Measurements from ENCODE around the gene PROX2. TPM values are rescaled to one million over a fixed set of nuclear protein-coding genes. Genes with fewer than 3 reads are reported as not detected.

The PROX2 gene
- total RNA-seq, 2 donors from 2014 or later = 0.56 to 1.5 TPM

DNA sequence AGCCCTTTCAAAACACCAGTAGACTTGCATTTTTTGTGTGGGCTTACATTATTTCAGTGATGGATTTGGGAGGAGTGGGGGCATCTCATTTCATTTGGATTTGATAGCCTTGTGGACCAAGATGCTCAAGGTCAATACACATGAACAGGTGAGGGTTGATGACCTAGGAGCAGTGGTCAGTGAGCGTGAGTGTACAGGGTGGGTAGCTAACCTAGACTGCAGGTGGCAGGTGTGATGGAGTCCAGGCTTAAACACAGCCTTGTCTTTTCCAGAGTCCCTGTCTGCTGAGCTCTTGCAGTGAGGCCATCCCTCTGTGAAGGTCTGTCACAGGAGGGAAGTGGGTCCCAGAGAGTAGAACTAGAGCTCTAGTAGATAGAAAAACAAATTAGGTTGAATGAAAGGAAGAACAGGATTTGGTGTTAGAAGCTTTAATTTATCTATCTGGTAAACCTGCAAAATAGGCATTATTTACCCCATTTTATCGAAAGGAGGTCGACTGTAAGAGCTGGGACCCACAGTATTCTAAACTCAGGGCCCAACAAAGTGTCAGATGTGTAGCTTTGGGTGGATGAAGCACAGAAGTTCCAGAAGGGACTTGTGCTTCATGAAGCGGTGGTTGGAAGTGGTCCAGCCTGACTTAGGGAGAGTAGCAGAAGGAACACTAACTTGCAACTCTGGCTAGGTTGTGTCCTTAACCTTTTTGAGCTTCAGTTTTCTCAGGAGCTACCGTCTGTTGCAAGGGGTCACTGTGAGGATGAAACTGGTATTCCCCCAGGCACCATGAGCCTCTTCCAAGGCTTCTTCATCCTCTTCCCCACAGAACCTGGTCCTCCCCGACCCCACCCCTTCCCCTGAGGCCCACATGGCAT, 28.9 kb upstream of the PROX2 start:
- no peak for ATAC-seq
- H3K36me3 Mint-ChIP-seq = peaks cover 5% of the 10 kb centered on the region

GRCh38 chr14:74902941-74903705, 27.2 kb upstream of the PROX2 start:
- H3K36me3 Mint-ChIP-seq = peaks cover 18% of the 10 kb centered on the region
- no peaks in the 10 kb centered on the region for H3K9me3 Mint-ChIP-seq
- H3K4me1 Mint-ChIP-seq (ENCODE audit: low read depth in 2 of 2) = peaks cover 0 to 10% of the 10 kb centered on the region in 2 donors
- ATAC-seq = no peak
- DNase-seq (ENCODE audit: low spot score) = no peak
- H3K27ac Mint-ChIP-seq = peak overlapping the region in 1 of 2 donors; percentile 20
- H3K4me3 Mint-ChIP-seq = no peak overlapping the region
- no peaks in the 10 kb centered on the region for H3K27me3 Mint-ChIP-seq

More for the DNA sequence above, 28.9 kb upstream of the PROX2 start:
- Mint-ChIP-seq H3K4me3 (no peak overlapping the region), H3K27me3 (no peaks in the 10 kb centered on the region), H3K27ac (peak overlapping the region; percentile 28 to 33), H3K9me3 (no peaks in the 10 kb centered on the region), H3K4me1 (ENCODE audit: low read depth in 2 of 2) (peaks cover 0 to 10% of the 10 kb centered on the region in 2 donors)
- DNase-seq (ENCODE audit: low spot score) = no peak

- DNase-seq (ENCODE audit: low spot score) (no peak), ATAC-seq (no peak)
- peaks cover 46% of the 10 kb centered on the region for H3K36me3 Mint-ChIP-seq
- no peaks in the 10 kb centered on the region for H3K27me3 Mint-ChIP-seq
- no peak overlapping the region for H3K4me3 Mint-ChIP-seq
- no peak overlapping the region for H3K27ac Mint-ChIP-seq
- H3K4me1 Mint-ChIP-seq (ENCODE audit: low read depth in 2 of 2) = peaks cover 0 to 6% of the 10 kb centered on the region in 2 donors
- H3K9me3 Mint-ChIP-seq = no peaks in the 10 kb centered on the region
These were observed 22.7 kb upstream of the PROX2 start for GRCh38 chr14:74898694-74899093.

GRCh38 chr14:74898083-74898482, 22.1 kb upstream of the PROX2 start:
- H3K4me3 Mint-ChIP-seq = no peak overlapping the region
- no peak overlapping the region for H3K27ac Mint-ChIP-seq
- DNase-seq (ENCODE audit: low spot score) (no peak), ATAC-seq (no peak)
- no peaks in the 10 kb centered on the region for H3K27me3 Mint-ChIP-seq
- peaks cover 47% of the 10 kb centered on the region for H3K36me3 Mint-ChIP-seq
- H3K9me3 Mint-ChIP-seq = no peaks in the 10 kb centered on the region
- peaks cover 0 to 6% of the 10 kb centered on the region in 2 donors for H3K4me1 Mint-ChIP-seq (ENCODE audit: low read depth in 2 of 2)

- H3K4me1 Mint-ChIP-seq (ENCODE audit: low read depth in 2 of 2) = peaks cover 0 to 6% of the 10 kb centered on the region in 2 donors
- peaks cover 47% of the 10 kb centered on the region for H3K36me3 Mint-ChIP-seq
- no peaks in the 10 kb centered on the region for H3K9me3 Mint-ChIP-seq
- no peak overlapping the region for H3K27ac Mint-ChIP-seq
- no peak for DNase-seq (ENCODE audit: low spot score)
- no peak for ATAC-seq
- H3K4me3 Mint-ChIP-seq = no peak overlapping the region
- H3K27me3 Mint-ChIP-seq = no peaks in the 10 kb centered on the region
These were observed 21.7 kb upstream of the PROX2 start for GRCh38 chr14:74897642-74898041.

DNA sequence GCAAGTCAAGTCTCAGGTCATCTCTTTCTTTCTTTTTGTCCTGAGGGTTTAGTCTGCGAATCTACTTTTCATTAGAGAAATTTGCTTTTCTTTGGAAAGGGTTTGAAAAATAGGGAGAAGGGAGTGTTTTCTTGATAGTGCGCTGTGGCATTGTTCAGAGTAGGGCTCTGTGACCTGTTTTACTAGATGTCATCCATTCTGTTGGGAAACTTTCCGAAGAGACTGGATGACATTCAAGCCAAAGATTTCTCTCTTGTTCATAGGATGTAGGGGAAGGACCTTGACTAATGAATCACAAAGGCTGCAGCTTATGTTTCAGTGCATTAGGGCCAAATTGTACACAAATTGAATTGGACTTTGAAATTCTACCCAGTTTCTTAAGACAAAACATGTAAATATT, 20.5 kb upstream of the PROX2 start:
- peak overlapping the region in 1 of 2 donors; percentile 2 for H3K27ac Mint-ChIP-seq
- ATAC-seq (no peak), DNase-seq (ENCODE audit: low spot score) (no peak)
- peaks cover 47% of the 10 kb centered on the region for H3K36me3 Mint-ChIP-seq
- H3K4me3 Mint-ChIP-seq = no peak overlapping the region
- no peaks in the 10 kb centered on the region for H3K27me3 Mint-ChIP-seq
- H3K9me3 Mint-ChIP-seq = no peaks in the 10 kb centered on the region
- H3K4me1 Mint-ChIP-seq (ENCODE audit: low read depth in 2 of 2) = peaks cover 0 to 6% of the 10 kb centered on the region in 2 donors

DNA sequence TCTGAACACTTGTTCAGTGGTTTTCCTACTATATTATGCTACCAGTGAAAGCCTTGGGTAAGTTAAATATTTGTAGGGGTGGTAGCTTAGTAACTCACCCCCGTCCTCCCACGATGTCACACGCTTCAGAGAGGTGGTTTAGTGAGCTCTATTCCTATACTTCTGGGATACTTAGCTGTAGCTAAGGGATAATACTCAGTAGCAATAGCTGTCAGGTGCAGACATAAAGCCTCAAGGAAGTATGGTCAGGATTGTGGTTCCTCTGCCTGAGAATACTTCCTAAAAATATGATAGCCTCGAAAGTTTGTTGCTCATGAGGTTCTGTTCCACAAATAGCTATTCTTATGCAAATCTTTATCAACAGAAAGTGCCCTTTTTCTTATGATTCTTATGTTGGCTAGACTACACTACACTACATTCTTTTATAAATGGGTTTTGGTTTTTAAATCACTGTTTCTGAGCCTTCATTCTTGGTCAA, 17.7 kb upstream of the PROX2 start:
- no peaks in the 10 kb centered on the region for H3K27me3 Mint-ChIP-seq
- H3K36me3 Mint-ChIP-seq = peaks cover 30% of the 10 kb centered on the region
- peaks cover 3 to 12% of the 10 kb centered on the region in 2 donors for H3K4me1 Mint-ChIP-seq (ENCODE audit: low read depth in 2 of 2)
- H3K9me3 Mint-ChIP-seq = no peaks in the 10 kb centered on the region
- ATAC-seq = no peak
- H3K27ac Mint-ChIP-seq = no peak overlapping the region
- DNase-seq (ENCODE audit: low spot score) = no peak
- no peak overlapping the region for H3K4me3 Mint-ChIP-seq

DNA sequence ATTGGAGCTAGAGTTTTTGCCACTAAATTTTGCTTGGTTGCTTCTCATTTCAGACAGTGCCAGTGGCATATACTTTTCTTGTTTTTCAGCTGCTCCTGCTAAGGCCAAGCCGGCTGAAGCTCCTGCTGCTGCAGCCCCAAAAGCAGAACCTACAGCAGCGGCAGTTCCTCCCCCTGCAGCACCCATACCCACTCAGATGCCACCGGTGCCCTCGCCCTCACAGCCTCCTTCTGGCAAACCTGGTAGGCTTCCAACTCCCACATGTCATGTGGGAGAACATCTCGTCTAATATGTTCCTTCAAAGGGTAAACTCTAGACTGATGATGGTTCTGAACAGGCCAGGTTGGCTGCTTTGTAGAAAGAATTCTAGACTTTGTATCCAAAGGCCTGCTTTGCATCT, 16.8 kb upstream of the PROX2 start:
- Mint-ChIP-seq H3K9me3 (no peaks in the 10 kb centered on the region), H3K4me1 (ENCODE audit: low read depth in 2 of 2) (peaks cover 12 to 17% of the 10 kb centered on the region in 2 donors), H3K4me3 (no peak overlapping the region), H3K27ac (no peak overlapping the region), H3K36me3 (peaks cover 27% of the 10 kb centered on the region), H3K27me3 (no peaks in the 10 kb centered on the region)
- no peak for ATAC-seq
- no peak for DNase-seq (ENCODE audit: low spot score)

GRCh38 chr14:74891870-74892269, 15.9 kb upstream of the PROX2 start:
- Mint-ChIP-seq H3K4me1 (ENCODE audit: low read depth in 2 of 2) (peaks cover 14 to 15% of the 10 kb centered on the region in 2 donors), H3K27ac (no peak overlapping the region), H3K4me3 (no peak overlapping the region), H3K9me3 (no peaks in the 10 kb centered on the region), H3K27me3 (no peaks in the 10 kb centered on the region), H3K36me3 (peaks cover 21% of the 10 kb centered on the region)
- no peak for DNase-seq (ENCODE audit: low spot score)
- no peak for ATAC-seq

DNA sequence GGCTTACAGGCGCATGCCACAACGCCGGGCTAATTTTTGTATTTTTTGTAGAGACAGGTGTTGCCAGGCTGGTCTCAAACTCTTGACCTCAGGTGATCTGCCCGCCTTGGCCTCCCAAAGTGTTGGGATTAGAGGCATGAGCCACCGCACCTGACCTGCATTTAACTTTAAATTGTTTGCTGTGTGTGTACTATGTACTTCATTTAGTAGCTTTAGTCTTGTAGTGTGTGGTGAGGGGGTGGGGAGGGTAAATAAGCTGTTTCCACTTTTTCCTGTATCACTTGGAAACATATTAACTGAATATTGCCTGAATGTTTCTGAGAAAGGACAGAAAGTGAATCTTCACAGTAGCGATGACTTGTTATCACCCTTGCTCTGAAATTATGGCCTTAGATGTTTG, 14.3 kb upstream of the PROX2 start:
- peaks cover 27 to 28% of the 10 kb centered on the region in 2 donors for H3K4me1 Mint-ChIP-seq (ENCODE audit: low read depth in 2 of 2)
- H3K27ac Mint-ChIP-seq = no peak overlapping the region
- H3K4me3 Mint-ChIP-seq = no peak overlapping the region
- no peaks in the 10 kb centered on the region for H3K9me3 Mint-ChIP-seq
- peaks cover 11% of the 10 kb centered on the region for H3K36me3 Mint-ChIP-seq
- no peak for ATAC-seq
- no peaks in the 10 kb centered on the region for H3K27me3 Mint-ChIP-seq
- DNase-seq (ENCODE audit: low spot score) = no peak

DNA sequence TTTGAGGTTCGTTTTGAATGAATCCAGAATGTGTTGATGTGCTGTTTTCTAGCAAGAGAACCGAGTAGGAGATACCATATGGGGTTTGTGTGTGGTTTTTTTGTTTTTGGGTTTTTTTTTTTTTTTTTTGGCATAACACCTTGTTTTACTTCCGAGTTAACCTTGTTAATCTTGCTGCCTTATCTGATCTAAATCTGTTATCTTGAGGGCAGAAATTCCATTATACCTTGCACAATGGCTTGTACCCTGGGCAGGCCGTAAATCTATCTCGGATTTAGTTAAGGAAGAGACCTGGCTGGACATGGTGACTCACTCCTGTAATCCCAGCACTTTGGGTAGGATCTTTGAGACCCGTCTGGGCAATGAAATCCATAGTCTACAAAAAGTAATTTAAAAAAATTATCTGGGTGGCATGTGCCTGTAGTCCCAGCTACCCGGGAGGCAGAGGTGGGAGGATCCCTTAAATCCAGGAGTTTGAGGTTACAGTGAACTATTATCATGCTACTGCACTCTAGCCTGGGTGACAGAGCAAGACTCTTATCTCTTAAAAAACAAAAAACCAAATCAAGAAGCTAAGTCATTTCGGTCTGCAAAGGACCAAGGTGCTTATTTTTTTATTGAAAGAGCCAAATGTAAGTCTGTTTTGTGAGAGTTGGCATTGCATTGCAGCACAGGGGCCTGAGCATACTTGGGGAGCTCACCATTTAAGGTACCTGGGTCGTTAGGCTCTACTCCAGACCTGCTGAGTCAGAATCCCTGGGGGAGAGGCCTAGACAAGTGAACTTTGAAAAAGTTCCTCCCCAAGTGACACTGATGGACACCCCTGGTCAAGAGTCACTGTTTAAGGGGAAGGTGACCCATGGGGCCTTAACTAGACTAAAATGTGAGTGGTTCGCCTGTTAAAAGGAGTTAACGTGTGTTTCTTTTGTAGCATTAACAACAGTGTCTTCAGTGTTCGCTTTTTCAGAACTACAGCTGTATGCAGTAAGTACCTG, 12.5 kb upstream of the PROX2 start:
- Mint-ChIP-seq H3K36me3 (peaks cover 1% of the 10 kb centered on the region), H3K27me3 (no peaks in the 10 kb centered on the region), H3K9me3 (no peaks in the 10 kb centered on the region), H3K27ac (peak overlapping the region; percentile 13 to 41), H3K4me1 (ENCODE audit: low read depth in 2 of 2) (peaks cover 40 to 44% of the 10 kb centered on the region in 2 donors), H3K4me3 (peak overlapping the region; percentile 12)
- DNase-seq (ENCODE audit: low spot score) = no peak
- ATAC-seq = no peak

DNA sequence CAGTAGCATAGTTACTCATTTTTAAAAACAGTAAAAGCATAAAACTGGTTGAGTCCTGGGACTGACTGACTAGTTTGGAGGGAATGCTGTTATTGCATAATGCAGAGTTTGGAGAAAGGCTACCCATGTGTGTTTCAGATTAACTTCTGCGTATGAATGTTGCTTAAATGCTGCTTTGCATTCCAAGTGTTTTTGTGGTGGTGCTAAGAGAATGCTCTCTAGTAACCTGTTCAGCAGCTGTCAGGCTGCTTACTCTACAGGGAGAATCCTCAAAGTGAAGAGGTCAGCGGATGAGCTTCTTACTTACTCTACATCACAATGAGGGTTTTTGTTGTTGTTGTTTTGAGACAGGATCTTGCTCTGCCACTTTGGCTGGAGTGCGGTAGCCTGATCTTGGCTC, 10.1 kb upstream of the PROX2 start:
- Mint-ChIP-seq H3K27me3 (no peaks in the 10 kb centered on the region), H3K4me3 (no peak overlapping the region), H3K27ac (peak overlapping the region in 1 of 2 donors; percentile 33), H3K4me1 (ENCODE audit: low read depth in 2 of 2) (peaks cover 53 to 58% of the 10 kb centered on the region in 2 donors), H3K36me3 (peaks cover 13% of the 10 kb centered on the region), H3K9me3 (no peaks in the 10 kb centered on the region)
- ATAC-seq (no peak), DNase-seq (ENCODE audit: low spot score) (no peak)

All from natural killer cell treated with Interleukin-12 subunit alpha and Interleukin-12 subunit beta and Interleukin-15 and Interleukin-18, amount 100 ng/mL, for 72 hours (primary cell).